Pancreas (tissue), 10 donors: ENCODE measurements around the gene DOCK8. TPM values are rescaled to one million over a fixed set of nuclear protein-coding genes. Genes with fewer than 3 reads are reported as not detected.
A peak's percentile ranks its signal among the peaks of the same experiment; 100 is the strongest.
"Not testable (repeated sequence)": the region's sequence is repeated elsewhere in the genome, so short reads cannot be mapped to it uniquely, and the experiment has no call there.

Source experiments
- ATAC-seq, 4 donors: fragments of 200-7000 bp; cut with Tn5 transposase; one replicate each; pipeline versions ENCODE4 v1.8.0 to v1.9.1; 2020; ENCODE audit warnings: mild to moderate bottlenecking in 4 of 4, moderate library complexity in 4 of 4
- DNase-seq, 6 donors: peaks; one replicate each; pipeline ENCODE4 v3.0.0-alpha.2; 2020
- FAIRE-seq: peaks from 2 replicates; lab custom pipeline; 2012; peaks lifted over from hg19 to GRCh38; lab: Jason Lieb, UNC
- H3K27ac ChIP-seq, 4 donors: fragments of 200-600 bp; sonication (generic); 1 replicate in 3 of 4; 2 replicates in 1 of 4; pipeline versions ENCODE4 v1.5.0 to v1.8.0; 2020
- H3K27me3 ChIP-seq, 4 donors: fragments of 200-600 bp; one replicate each; pipeline ENCODE4 v1.8.0; 2021
- H3K36me3 ChIP-seq, 3 donors: fragments of 200-600 bp; sonication (generic) in 1 of 3; one replicate each; pipeline versions ENCODE4 v1.5.0 to v1.8.0; 2020 to 2021
- H3K4me1 ChIP-seq, 3 donors: fragments of 200-600 bp; one replicate each; pipeline ENCODE4 v1.8.0; 2021
- H3K4me3 ChIP-seq, 4 donors: fragments of 200-600 bp; sonication (generic) in 2 of 4; one replicate each; pipeline versions ENCODE4 v1.5.0 to v1.8.0; 2020 to 2021
- H3K9me3 ChIP-seq, 4 donors: fragments of 200-600 bp; one replicate each; pipeline ENCODE4 v1.8.0; 2021
- CTCF ChIP-seq, 4 donors: fragments of 200-600 bp; sonication (generic) in 3 of 4; IDR thresholded peaks; one replicate each; pipeline versions ENCODE4 v1.5.0 to v1.8.0; 2021; ENCODE audit warnings: antibody characterized with exemption in 4 of 4
- WGBS, 2 donors: extraction: QIAGEN DNeasy Blood & Tissue Kit; methylation state at CpG; one replicate each; pipeline ENCODE4 v1.1.7; 2013; 5-methylcytosine and 5-hydroxymethylcytosine counted together
- intact Hi-C, 3 donors: fragments of 100-400 bp; cut with DNase I; formaldehyde crosslinking; loops; one replicate each; pipeline versions ENCODE4 v1.11.1 to v1.14.2; 2022
- polyA plus RNA-seq, 2 donors: library from polyadenylated mRNA; stranded (reverse); fragments of 200-250 nt; gene quantifications; one replicate each; pipeline ENCODE4 v1.2.3, GENCODE V29; 2013
- total RNA-seq, 6 donors: library from RNA; stranded (reverse); fragmentation: NEBNext Ultra II Directional in 4 of 6; extraction: Animal tissue kit (Norgen Biotek cat#: 25700) in 4 of 6; gene quantifications; one replicate each; pipeline versions ENCODE4 v1.2.1 to v1.2.4, GENCODE V29; 2021 to 2023
- donor health status: healthy with polysubstance abuse.
- donor health status: DM: no; HTN: no; CAD: no; lungs with moderate emphysema.
- donor health status: DM: no; HTN: no; CAD: no.
- donor health status: control.
- donor health status: control.
- donor health status: Bipolar disorder and iron deficiency.
- donor health status: DM: yes; HTN: yes; CAD: no.
- donor health status: DM: no; HTN: no; CAD: no.
- donor health status: DM: no; HTN: no; CAD: no.
- donor health status: DM: yes; HTN: yes; CAD: no.

DOCK8 gene
- total and polyA plus RNA-seq, 8 donors: 1.7 to 22.7 (median 6.0) TPM

- intact Hi-C loops: no loop called here
- ATAC-seq (no peak), FAIRE-seq (no peak), DNase-seq (no peak)
- no peaks in the 10 kb centered on the region for H3K27me3 ChIP-seq
- H3K4me3 ChIP-seq: peak overlapping the region; percentile 43 to 64 (median 48)
- 3 to 4% methylated on average over 14 of the region's 14 CpGs for WGBS, 2 donors
- no peaks in the 10 kb centered on the region for H3K9me3 ChIP-seq
- peaks cover 0 to 59% (median 9%) of the 10 kb centered on the region in 3 donors for H3K4me1 ChIP-seq
- no peaks in the 10 kb centered on the region for H3K36me3 ChIP-seq
- H3K27ac ChIP-seq: peak overlapping the region; percentile 34 to 97 (median 92)
- TF ChIP-seq CTCF (IDR thresholded peaks at IDR 0.05): no peak
Measured at GRCh38 chr9:214351-214647, 366 bp upstream of the DOCK8 start.

GRCh38 chr9:215631-216155 lies 1.0 kb downstream of the DOCK8 start:
- H3K27ac ChIP-seq: peak overlapping the region in 3 of 4 donors; percentile 89 to 97 (median 94)
- no peaks in the 10 kb centered on the region for H3K27me3 ChIP-seq
- no peaks in the 10 kb centered on the region for H3K9me3 ChIP-seq
- no peaks in the 10 kb centered on the region for H3K36me3 ChIP-seq
- FAIRE-seq (no peak), ATAC-seq (peak in 1 of 4 donors; percentile 2), DNase-seq (no peak)
- peaks cover 0 to 62% (median 9%) of the 10 kb centered on the region in 3 donors for H3K4me1 ChIP-seq
- TF ChIP-seq CTCF (IDR thresholded peaks at IDR 0.05): no peak
- intact Hi-C loops: no loop called here
- 24 to 39% methylated on average over 6 of the region's 6 CpGs for WGBS, 2 donors
- H3K4me3 ChIP-seq: peak overlapping the region; percentile 43 to 64 (median 48)

- WGBS, 2 donors: 60 to 71% methylated on average over 1 of the region's 1 CpG
- no peak for FAIRE-seq
- peaks cover 0 to 51% (median 6%) of the 10 kb centered on the region in 3 donors for H3K4me1 ChIP-seq
Measured at GRCh38 chr9:216866-217265, 2.2 kb downstream of the DOCK8 start.

GRCh38 chr9:217950-218349 lies 3.3 kb downstream of the DOCK8 start:
- intact Hi-C loops: no loop called here
- Histone ChIP-seq H3K36me3 (no peaks in the 10 kb centered on the region), H3K27ac (peak overlapping the region in 1 of 4 donors; percentile 2), H3K27me3 (no peaks in the 10 kb centered on the region), H3K9me3 (no peaks in the 10 kb centered on the region), H3K4me1 (peaks cover 0 to 42% (median 0%) of the 10 kb centered on the region in 3 donors), H3K4me3 (no peak overlapping the region)
- no peak for DNase-seq
- no peak for ATAC-seq
- 41 to 60% methylated on average over 2 of the region's 2 CpGs for WGBS, 2 donors
- FAIRE-seq: no peak
- TF ChIP-seq CTCF (IDR thresholded peaks at IDR 0.05): no peak

More at GRCh38 chr9:216866-217265, 2.2 kb downstream of the DOCK8 start:
- Histone ChIP-seq H3K4me3 (peak overlapping the region in 1 of 4 donors; percentile 64), H3K27ac (no peak overlapping the region), H3K36me3 (no peaks in the 10 kb centered on the region), H3K27me3 (no peaks in the 10 kb centered on the region), H3K9me3 (no peaks in the 10 kb centered on the region)
- intact Hi-C loops: no loop called here
- DNase-seq: no peak
- TF ChIP-seq CTCF (IDR thresholded peaks at IDR 0.05): no peak
- no peak for ATAC-seq

GRCh38 chr9:219036-219435 lies 4.4 kb downstream of the DOCK8 start:
- DNase-seq, H3K27ac ChIP-seq, H3K27me3 ChIP-seq, H3K4me3 ChIP-seq, ATAC-seq, intact Hi-C loops, FAIRE-seq, H3K9me3 ChIP-seq, H3K36me3 ChIP-seq: not testable (repeated sequence)
- 87 to 88% methylated on average over 7 of the region's 7 CpGs for WGBS, 2 donors
- peaks cover 0 to 40% (median 0%) of the 10 kb centered on the region in 3 donors for H3K4me1 ChIP-seq
